Spleen (tissue), 11 donors: ENCODE data around the gene CRACR2A. TPM values are rescaled to one million over a fixed set of nuclear protein-coding genes. Genes with fewer than 3 reads are reported as not detected.

Experiments
- DNase-seq: peaks from one replicate; pipeline ENCODE4 v3.0.0-alpha.2; 2020
- H3K27ac ChIP-seq, 8 donors: fragments of 200-600 bp; sonication (generic) in 7 of 8; 1 replicate in 4 of 8; 2 replicates in 4 of 8; pipeline versions ENCODE4 v1.5.0 to v1.8.0; 2016 to 2021; ENCODE audit warnings: inconsistent platforms in 4 of 8, mild to moderate bottlenecking in 4 of 8, moderate library complexity in 1 of 8
- H3K27me3 ChIP-seq, 7 donors: fragments of 200-600 bp; sonication (generic) in 6 of 7; replicated peaks in 1 of 7; 1 replicate in 4 of 7; 2 replicates in 3 of 7; pipeline versions ENCODE4 v1.5.0 to v1.8.0; 2016 to 2021; ENCODE audit warnings: inconsistent platforms in 3 of 7, mild to moderate bottlenecking in 1 of 7
- H3K36me3 ChIP-seq, 6 donors: fragments of 200-600 bp; sonication (generic) in 5 of 6; 1 replicate in 4 of 6; 2 replicates in 2 of 6; pipeline versions ENCODE4 v1.5.0 to v1.8.0; 2016 to 2021; ENCODE audit warnings: inconsistent platforms in 2 of 6
- H3K4me1 ChIP-seq, 6 donors: fragments of 200-600 bp; sonication (generic) in 5 of 6; 1 replicate in 3 of 6; 2 replicates in 3 of 6; pipeline versions ENCODE4 v1.5.0 to v1.8.0; 2016 to 2021; ENCODE audit warnings: inconsistent platforms in 3 of 6
- H3K4me3 ChIP-seq, 8 donors: fragments of 200-600 bp; sonication (generic) in 7 of 8; 1 replicate in 4 of 8; 2 replicates in 4 of 8; pipeline versions ENCODE4 v1.5.0 to v1.8.0; 2016 to 2021; ENCODE audit warnings: inconsistent platforms in 4 of 8, mild to moderate bottlenecking in 4 of 8, moderate library complexity in 2 of 8
- H3K9me3 ChIP-seq, 8 donors: fragments of 200-600 bp; sonication (generic) in 7 of 8; 1 replicate in 4 of 8; 2 replicates in 4 of 8; pipeline versions ENCODE4 v1.5.0 to v1.8.0; 2016 to 2021; ENCODE audit warnings: inconsistent platforms in 4 of 8
- POLR2A ChIP-seq, 3 donors: fragments of 450-650 bp; IDR thresholded peaks; one replicate each; pipeline ENCODE4 v1.5.1; 2017; ENCODE audit warnings: antibody characterized with exemption in 3 of 3, mild to moderate bottlenecking in 1 of 3
- POLR2AphosphoS5 ChIP-seq, 3 donors: sonication (generic); formaldehyde crosslinking; IDR thresholded peaks; one replicate each; pipeline ENCODE4 v1.5.1; 2017; ENCODE audit warnings: antibody characterized with exemption in 3 of 3
- WGBS, 5 donors: extraction: QIAGEN DNeasy Blood & Tissue Kit in 3 of 5; methylation state at CpG; one replicate each; pipeline versions ENCODE4 v1.1.5 to v1.1.7; 2013 to 2018; 5-methylcytosine and 5-hydroxymethylcytosine counted together
- intact Hi-C: fragments of 100-400 bp; cut with DNase I; formaldehyde crosslinking; loops from one replicate; pipeline ENCODE4 v1.15.0; 2023; ENCODE audit warnings: low total_unique reads
- polyA plus RNA-seq, 3 donors: library from polyadenylated mRNA; stranded (reverse); fragments of 200-250 nt; gene quantifications; one replicate each; pipeline ENCODE4 v1.2.1, GENCODE V29; 2013
- total RNA-seq, 7 donors: library from RNA; depleted of rRNA in 3 of 7; stranded (reverse); fragments of >200 nt in 3 of 7; fragmentation: NEBNext Ultra II Directional in 4 of 7; extraction: Animal tissue kit (Norgen Biotek cat#: 25700) in 4 of 7; gene quantifications; one replicate each; pipeline versions ENCODE4 v1.1.0 to v1.2.1, GENCODE V29; 2016 to 2021
- TF ChIP-seq, protein P1 (sequence below), 11 experiments: fragments of 200-600 bp in 7 of 11; fragments of 450-650 bp in 4 of 11; sonication (generic) in 4 of 11; IDR thresholded peaks in 8 of 11; conservative IDR thresholded peaks in 3 of 11; 1 replicate in 7 of 11; 2 replicates in 4 of 11; pipeline versions ENCODE4 v1.4.0 to v1.8.0; 2016 to 2021; ENCODE audit warnings: antibody characterized with exemption in 11 of 11, inconsistent platforms in 4 of 11, mild to moderate bottlenecking in 1 of 11
- donor health status: healthy with polysubstance abuse.
- donor health status: DM: no; HTN: no; CAD: no; lungs with moderate emphysema.
- donor health status: DM: no; HTN: no; CAD: no.
- donor health status: Bipolar disorder and iron deficiency.
- donor health status: healthy.
- donor health status: DM: no; HTN: no; CAD: no.
- donor health status: DM: yes; HTN: yes; CAD: no.

Gene CRACR2A
- total and polyA plus RNA-seq, 10 donors: 3.3 to 27.6 (median 21.1) TPM

DNA sequence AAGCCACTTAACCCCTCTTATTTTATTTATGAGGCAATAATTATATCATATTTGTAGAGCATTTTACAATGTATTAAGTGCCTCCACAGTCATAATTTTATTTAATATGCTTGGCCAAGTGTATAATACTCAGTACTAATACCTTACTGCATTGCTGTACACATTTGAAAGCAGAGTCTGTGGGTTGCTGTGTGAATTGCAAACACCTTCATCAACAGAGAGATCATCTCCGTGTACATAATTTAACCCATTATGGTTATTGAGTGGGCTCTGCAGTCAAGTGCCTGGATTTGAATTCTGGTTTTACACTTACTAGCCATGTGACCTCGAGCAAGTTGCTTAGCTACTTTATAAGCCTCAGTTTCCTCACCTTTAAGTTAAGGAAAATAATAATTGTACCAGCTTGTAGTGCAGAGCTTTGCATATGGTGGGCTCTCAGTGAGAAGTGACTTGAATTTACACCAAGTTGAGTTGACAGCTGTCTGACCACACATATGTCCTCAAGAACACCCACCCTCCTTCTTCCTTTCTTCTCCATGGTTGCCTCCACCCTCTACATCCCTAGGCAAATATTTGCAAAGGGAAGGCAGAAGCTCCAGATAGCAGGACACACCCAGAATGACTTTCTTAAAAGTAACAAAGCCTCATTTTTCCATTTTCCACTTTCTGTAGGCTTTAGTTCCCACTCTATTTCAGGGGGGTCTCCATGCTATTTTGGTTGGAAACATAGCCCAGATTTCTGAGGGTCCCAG lies 12.3 kb downstream of the CRACR2A start:
- TF ChIP-seq, protein P1, sequence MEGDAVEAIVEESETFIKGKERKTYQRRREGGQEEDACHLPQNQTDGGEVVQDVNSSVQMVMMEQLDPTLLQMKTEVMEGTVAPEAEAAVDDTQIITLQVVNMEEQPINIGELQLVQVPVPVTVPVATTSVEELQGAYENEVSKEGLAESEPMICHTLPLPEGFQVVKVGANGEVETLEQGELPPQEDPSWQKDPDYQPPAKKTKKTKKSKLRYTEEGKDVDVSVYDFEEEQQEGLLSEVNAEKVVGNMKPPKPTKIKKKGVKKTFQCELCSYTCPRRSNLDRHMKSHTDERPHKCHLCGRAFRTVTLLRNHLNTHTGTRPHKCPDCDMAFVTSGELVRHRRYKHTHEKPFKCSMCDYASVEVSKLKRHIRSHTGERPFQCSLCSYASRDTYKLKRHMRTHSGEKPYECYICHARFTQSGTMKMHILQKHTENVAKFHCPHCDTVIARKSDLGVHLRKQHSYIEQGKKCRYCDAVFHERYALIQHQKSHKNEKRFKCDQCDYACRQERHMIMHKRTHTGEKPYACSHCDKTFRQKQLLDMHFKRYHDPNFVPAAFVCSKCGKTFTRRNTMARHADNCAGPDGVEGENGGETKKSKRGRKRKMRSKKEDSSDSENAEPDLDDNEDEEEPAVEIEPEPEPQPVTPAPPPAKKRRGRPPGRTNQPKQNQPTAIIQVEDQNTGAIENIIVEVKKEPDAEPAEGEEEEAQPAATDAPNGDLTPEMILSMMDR (IDR thresholded peaks at IDR 0.05 in 8 of 11, conservative IDR thresholded peaks at IDR 0.05 in 3 of 11): no peak
- no peak for TF ChIP-seq POLR2AphosphoS5 (IDR thresholded peaks at IDR 0.05)
- TF ChIP-seq POLR2A (IDR thresholded peaks at IDR 0.05): no peak
- WGBS, 5 donors: 81 to 89% (median 84%) methylated on average over 2 of the region's 2 CpGs
- no peak overlapping the region for H3K27ac ChIP-seq
- H3K9me3 ChIP-seq: no peaks in the 10 kb centered on the region
- no peaks in the 10 kb centered on the region for H3K27me3 ChIP-seq
- DNase-seq: no peak
- intact Hi-C loops: no loop called here
- no peak overlapping the region for H3K4me3 ChIP-seq
- H3K4me1 ChIP-seq: peaks cover 0 to 21% (median 0%) of the 10 kb centered on the region in 6 donors
- peaks cover 0 to 54% (median 1%) of the 10 kb centered on the region in 6 donors for H3K36me3 ChIP-seq

- no peak overlapping the region for H3K4me3 ChIP-seq
- intact Hi-C loops: no loop called here
- WGBS, 5 donors: 91 to 97% (median 96%) methylated on average over 4 of the region's 4 CpGs
- TF ChIP-seq POLR2A (IDR thresholded peaks at IDR 0.05): no peak
- TF ChIP-seq, protein P1 (IDR thresholded peaks at IDR 0.05 in 8 of 11, conservative IDR thresholded peaks at IDR 0.05 in 3 of 11): no peak
- TF ChIP-seq POLR2AphosphoS5 (IDR thresholded peaks at IDR 0.05): no peak
- no peak for DNase-seq
- no peak overlapping the region for H3K27ac ChIP-seq
- no peaks in the 10 kb centered on the region for H3K27me3 ChIP-seq
- H3K9me3 ChIP-seq: no peaks in the 10 kb centered on the region
- H3K4me1 ChIP-seq: peaks cover 0 to 9% (median 0%) of the 10 kb centered on the region in 6 donors
- H3K36me3 ChIP-seq: peaks cover 0 to 52% (median 16%) of the 10 kb centered on the region in 6 donors
Measured at GRCh38 chr12:3735432-3735831, 17.5 kb downstream of the CRACR2A start.

- H3K9me3 ChIP-seq: no peaks in the 10 kb centered on the region
- intact Hi-C loops: no loop called here
- peaks cover 0 to 33% (median 11%) of the 10 kb centered on the region in 6 donors for H3K4me1 ChIP-seq
- no peaks in the 10 kb centered on the region for H3K27me3 ChIP-seq
- no peak overlapping the region for H3K4me3 ChIP-seq
- DNase-seq: no peak
- WGBS, 5 donors: 84 to 96% (median 90%) methylated on average over 3 to 4 of the region's 4 CpGs
- H3K36me3 ChIP-seq: peaks cover 0 to 62% (median 16%) of the 10 kb centered on the region in 6 donors
- H3K27ac ChIP-seq: no peak overlapping the region
- TF ChIP-seq, protein P1 (IDR thresholded peaks at IDR 0.05 in 8 of 11, conservative IDR thresholded peaks at IDR 0.05 in 3 of 11): no peak
- TF ChIP-seq POLR2AphosphoS5 (IDR thresholded peaks at IDR 0.05): no peak
- TF ChIP-seq POLR2A (IDR thresholded peaks at IDR 0.05): no peak
Measured at GRCh38 chr12:3732901-3733300, 20.0 kb downstream of the CRACR2A start.

DNA sequence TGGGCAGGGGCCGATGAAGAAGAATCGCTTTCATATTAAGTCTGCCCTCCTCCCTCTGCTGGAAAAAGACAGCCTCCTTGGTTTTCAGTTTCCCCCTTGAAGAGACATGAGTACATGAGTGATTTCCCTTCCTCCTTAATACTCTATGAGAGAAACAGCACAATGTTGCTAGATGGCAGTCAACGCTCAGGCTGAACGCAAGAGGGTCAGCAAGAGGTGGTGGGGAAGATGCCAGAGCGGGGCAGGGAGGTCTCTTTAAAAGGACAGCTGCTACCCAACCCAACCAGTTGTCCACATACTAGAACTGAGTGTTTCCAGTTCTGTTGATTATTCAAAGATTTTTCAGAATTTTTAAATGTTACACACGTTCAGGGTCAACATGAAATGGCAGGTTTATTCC lies 22.8 kb downstream of the CRACR2A start:
- Histone ChIP-seq H3K4me1 (peaks cover 0 to 57% (median 22%) of the 10 kb centered on the region in 6 donors), H3K9me3 (no peaks in the 10 kb centered on the region), H3K36me3 (peaks cover 0 to 54% (median 16%) of the 10 kb centered on the region in 6 donors), H3K4me3 (no peak overlapping the region), H3K27me3 (no peaks in the 10 kb centered on the region), H3K27ac (peak overlapping the region in 1 of 8 donors; percentile 88)
- no peak for DNase-seq
- TF ChIP-seq POLR2A (IDR thresholded peaks at IDR 0.05): no peak
- TF ChIP-seq, protein P1 (IDR thresholded peaks at IDR 0.05 in 8 of 11, conservative IDR thresholded peaks at IDR 0.05 in 3 of 11): no peak
- no peak for TF ChIP-seq POLR2AphosphoS5 (IDR thresholded peaks at IDR 0.05)
- 82 to 91% (median 87%) methylated on average over 6 of the region's 6 CpGs for WGBS, 5 donors
- intact Hi-C loops: no loop called here
